HG03066 (cell line): ENCODE measurements around the gene LRIT2.
A peak's percentile ranks its signal among the peaks of the same experiment; 100 is the strongest.

Experiments
- ATAC-seq: cut with Tn5 transposase; IDR thresholded peaks from one replicate; pipeline ENCODE4 v1.9.1; 2021; ENCODE audit warnings: low read depth; ENCODE audit not compliant: unreplicated experiment

LRIT2 gene

DNA sequence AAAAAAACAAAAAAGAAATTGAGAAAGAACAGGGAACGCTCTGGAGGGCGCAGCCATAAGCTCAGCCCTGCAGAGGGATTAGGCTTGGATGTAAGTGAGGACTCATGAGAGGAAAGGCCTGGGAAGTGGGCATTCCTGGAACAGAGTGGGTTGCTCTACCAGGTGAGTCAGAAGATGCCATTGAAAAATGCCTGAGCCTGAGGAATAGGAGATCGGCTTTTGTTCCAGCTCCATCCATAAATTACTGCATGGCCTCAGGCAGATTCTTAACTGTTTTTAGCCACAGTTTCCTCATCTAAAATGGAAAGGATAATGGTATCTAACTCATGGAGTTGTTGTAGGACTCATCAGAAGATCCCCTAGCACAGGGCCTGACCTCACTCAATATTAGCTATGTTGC, 18.4 kb upstream of the LRIT2 start:
- ATAC-seq: no peak

GRCh38 chr10:84241185-84241790, 15.9 kb upstream of the LRIT2 start, which contains the start of gene LRIT1:
TSS of gene LRIT1 (minus strand) at chr10:84241546. CDS start at chr10:84241439, 107 bp downstream.
- ATAC-seq: no peak

GRCh38 chr10:84238909-84239308, 13.6 kb upstream of the LRIT2 start:
- ATAC-seq: no peak

GRCh38 chr10:84237199-84238051, 12.1 kb upstream of the LRIT2 start:
- ATAC-seq: no peak

DNA sequence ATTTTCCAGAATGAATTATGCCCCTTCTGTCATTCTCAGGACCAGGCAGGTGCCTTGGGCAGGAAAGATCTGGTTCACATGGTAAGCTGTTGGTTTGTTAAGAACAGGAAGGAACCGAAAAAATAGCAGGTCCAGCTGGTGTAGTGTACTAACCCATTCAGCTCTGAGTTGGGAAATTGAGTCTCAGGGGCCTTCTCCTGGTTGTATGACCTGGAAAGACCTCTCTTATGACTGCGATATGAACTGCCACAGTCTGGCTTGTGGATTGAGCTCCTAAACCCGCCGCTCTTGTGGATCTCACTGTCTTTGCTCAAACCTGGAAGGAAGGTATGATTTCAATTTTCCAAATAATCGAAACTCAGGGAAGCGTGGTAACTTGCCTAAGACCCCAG, 11.5 kb upstream of the LRIT2 start:
- no peak for ATAC-seq

- ATAC-seq: no peak
These were observed 9.8 kb upstream of the LRIT2 start for GRCh38 chr10:84235096-84235495.

GRCh38 chr10:84234479-84234878, 9.1 kb upstream of the LRIT2 start:
- no peak for ATAC-seq

- no peak for ATAC-seq
These were observed 8.6 kb upstream of the LRIT2 start for GRCh38 chr10:84233940-84234339.

- ATAC-seq: no peak
These were observed 7.0 kb upstream of the LRIT2 start for GRCh38 chr10:84232376-84232775.

GRCh38 chr10:84230359-84230758, 5.0 kb upstream of the LRIT2 start:
- no peak for ATAC-seq

GRCh38 chr10:84227810-84228209, 2.5 kb upstream of the LRIT2 start:
- ATAC-seq: no peak

GRCh38 chr10:84226616-84227015, 1.3 kb upstream of the LRIT2 start:
- ATAC-seq: no peak

DNA sequence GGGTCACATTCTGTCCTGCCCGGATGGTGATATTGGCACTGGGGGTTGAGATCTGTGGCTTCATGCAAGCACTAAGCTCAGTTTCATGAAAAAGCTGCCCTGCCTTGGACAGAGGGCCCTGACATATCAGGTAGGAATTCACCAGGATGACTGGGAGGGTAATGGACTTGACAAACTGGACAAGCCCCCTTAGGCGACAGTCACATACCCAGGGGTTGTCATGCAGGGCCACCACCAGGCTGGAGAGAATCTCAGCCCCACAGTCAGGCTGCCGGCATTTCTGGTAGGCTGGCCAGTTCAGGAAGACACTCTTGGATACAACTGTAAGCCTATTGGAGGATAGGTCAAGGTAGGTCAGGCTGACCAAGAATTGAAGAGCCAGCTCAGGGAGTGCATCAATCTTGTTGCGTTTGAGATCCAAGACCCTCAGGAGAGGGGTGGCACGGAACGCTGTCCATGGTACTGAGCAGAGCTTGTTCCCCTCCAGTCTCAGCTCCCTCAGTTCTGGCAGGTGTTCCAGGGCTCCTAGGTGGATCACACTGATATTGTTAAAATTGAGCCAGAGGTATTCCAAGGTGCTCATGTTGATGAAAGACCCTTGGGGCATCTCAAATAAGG, 824 bp downstream of the LRIT2 start:
- no peak for ATAC-seq

DNA sequence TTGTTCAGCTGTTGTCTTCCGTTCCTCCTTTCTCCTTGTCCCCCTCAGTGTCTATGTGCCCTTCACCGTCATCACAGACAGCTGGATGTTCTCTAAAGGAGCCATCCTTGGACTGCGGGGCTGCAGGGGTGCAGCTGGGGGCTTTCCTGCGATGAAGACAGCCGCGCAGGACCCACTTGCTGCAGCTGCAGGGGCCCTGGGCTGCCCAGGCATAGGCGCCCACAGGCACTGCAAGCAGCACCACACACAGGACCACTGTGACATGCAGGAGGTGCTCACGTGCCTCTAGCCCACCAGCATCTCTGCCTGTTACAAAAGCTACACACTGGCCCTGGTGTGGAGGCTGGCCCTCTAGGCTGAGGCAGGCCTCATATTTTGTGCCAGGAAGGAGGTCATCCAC, 3.4 kb downstream of the LRIT2 start:
- no peak for ATAC-seq

- no peak for ATAC-seq
These were observed 7.6 kb downstream of the LRIT2 start for GRCh38 chr10:84217746-84218145.

GRCh38 chr10:84216834-84217233, 8.5 kb downstream of the LRIT2 start:
- no peak for ATAC-seq

DNA sequence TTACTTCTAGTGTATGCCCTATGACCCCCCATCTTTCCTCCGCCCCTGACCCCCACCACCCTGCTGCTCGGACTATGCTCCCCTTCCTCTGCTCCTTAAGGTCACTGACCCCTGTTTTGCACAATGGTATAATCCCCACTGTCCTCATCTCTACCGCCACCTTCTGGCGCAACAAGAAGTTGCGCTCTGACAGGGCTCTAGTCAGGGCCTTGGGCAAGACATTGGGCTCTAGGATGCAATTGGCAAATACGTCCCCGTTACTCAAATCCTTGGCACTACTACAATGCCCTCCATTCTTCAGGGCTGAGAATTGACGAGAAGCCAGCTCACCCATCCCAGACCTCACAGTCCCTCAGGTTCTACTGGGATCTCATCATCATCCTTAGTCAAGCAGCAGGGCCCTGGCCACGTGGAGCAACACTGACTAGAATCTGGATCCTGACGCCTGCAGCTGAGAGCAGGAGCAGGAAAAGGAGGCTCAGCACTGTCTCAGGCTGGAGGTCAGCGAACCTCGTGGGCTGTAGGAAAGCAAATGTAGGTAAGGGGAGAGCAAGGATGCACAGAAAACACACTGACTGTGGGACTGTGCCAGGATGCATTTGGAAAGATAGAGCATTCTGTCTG, 10.6 kb downstream of the LRIT2 start:
- ATAC-seq: peak; percentile 86

- ATAC-seq: no peak
These were observed 11.2 kb downstream of the LRIT2 start for GRCh38 chr10:84214046-84214572.

GRCh38 chr10:84213076-84213475, 12.3 kb downstream of the LRIT2 start:
- ATAC-seq: no peak

GRCh38 chr10:84212014-84212413, 13.3 kb downstream of the LRIT2 start:
- ATAC-seq: no peak

GRCh38 chr10:84211566-84211965, 13.8 kb downstream of the LRIT2 start:
- ATAC-seq: no peak
